ENCODE data around the gene PAK1.
A peak's percentile ranks its signal among the peaks of the same experiment; 100 is the strongest.
"Not testable (repeated sequence)": the region's sequence is repeated elsewhere in the genome, so short reads cannot be mapped to it uniquely, and the experiment has no call there.

The PAK1 gene

DNA sequence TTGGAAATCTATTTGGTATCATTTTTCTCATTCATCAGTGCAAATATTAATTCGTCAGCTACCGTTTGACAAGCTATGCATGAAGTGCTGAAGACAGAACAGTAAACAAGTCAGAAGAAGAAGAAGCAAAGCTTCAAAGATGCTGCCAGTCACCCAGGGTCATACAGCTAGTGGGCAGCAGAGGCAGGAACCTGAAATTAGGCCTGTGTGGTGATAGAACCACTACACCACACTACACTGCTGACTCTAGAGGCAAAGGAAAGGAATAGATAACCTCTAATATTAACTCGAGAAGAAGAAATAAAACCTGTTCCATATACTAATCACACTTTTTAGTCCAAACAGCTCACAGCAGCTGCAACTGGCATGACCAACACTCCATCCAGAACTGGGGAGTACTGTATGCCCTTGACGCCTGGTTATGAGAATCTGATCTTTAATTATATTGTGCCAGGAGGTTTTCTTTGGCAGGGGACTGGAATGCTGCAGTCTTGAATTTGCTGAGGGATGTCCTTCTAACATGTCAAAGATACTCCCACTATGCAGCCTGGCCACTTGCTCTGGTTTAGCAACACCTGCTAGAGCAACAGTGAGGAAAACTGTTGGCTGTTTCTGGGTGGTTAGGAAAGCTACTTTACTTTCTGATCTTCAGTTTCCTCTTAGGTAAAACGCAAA, 73.0 kb downstream of the PAK1 start:
- peak; percentile 25 for DNase-seq

DNA sequence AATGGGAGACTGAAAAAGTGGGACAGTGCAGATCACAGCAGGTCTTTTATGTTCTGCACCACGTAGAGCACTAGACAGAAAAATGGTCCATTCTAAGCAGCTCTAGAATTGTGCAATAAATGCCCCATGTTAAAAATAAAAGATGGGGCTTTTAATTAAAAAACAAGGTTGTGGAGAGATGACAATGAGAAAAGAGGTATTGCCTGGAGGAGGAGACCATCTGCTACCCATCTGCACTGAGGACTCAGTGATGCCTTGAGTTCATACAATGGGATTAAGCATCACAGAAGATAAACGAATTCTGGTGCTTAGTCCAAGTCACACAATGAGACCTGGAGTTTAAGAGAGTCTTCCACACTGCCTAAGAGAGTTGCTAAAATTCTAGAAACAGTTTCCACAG, 73.6 kb downstream of the PAK1 start:
- DNase-seq: peak; percentile 46

DNA sequence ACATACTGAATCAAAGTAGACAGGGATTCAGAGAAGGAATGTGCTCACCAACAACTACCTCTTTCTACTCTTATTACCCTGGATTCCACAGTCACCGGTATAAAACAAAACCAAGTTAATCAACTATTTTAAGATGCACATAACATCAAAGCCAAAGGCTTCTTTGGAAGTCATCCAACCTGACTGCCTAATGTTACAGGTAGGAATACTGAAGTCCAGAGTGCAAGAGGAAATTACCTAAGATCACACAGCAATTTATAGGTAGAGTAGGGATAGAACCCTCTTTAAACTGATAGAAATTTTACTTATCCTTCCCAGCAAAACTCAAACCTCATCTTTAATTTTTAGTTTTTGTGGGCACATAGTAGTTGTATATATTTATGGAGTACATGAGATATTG, 76.3 kb downstream of the PAK1 start:
- DNase-seq: no peak

DNA sequence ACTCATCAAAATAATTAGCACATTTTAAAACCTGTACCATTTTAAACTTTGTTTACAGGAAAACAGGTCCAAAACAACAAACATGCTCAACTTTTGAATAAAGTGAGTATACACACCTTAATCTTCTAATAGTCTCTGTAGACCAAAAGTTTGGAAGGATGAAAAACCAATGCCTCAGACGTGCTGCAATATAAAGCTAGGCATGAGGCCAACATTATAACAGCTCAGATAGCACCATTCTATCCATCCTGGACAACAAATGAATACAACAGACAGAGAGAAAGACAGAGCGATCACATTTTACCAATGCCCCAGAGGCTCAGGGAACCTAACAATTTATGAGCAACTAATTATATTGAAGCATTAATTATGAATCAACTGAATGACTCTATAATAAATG, 77.0 kb downstream of the PAK1 start:
- no peak for DNase-seq

DNA sequence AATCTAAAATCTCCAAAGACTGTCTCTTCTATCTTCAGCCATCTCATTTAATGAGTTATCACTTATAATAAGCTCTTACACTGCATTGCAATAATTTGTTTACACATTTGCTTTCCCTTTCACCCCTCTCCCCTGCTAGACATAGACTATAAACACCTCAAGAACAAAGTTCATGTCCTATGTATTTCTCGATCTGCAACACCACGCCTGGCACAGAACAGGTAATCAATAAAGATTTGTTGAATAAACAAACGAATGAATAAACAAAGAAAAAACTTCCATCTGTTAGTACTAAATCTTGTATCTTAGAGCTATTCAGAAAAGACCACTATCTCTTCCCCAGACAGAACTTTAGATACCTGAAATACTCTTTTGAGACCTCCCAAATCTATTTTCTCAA, 77.6 kb downstream of the PAK1 start:
- DNase-seq: no peak

DNA sequence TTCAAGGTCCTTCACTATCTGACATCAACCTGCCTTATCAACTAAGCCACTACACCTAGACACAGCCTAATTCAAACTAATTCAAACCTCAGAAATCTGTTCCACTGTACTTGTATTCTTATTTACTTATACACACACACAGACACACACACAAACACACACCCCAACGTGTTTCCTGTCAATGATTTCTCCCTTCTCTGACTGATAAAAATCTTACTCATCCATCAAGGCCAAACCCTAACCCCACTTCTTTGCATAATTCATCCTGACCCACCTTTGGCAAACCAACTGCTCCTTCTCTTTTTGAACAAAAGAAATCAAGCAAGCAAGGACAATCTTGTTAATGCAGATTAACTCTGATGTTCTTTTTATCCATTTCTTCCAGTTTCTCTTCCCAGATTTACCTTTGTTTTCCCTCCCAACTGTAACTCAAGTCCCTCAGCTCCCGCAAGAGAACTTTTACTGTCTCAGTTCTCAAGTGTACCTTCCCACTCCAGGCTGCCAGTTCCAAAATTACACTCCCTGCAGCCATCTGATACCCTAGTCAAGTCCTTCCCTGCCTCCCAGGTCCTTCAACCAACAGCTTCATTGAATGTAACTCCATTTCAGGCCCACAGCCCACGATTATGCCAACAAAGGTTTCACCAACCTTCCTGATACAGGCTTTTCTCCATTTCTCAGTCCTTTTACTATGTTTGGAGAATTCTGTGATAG, 78.3 kb downstream of the PAK1 start:
- DNase-seq: no peak

DNA sequence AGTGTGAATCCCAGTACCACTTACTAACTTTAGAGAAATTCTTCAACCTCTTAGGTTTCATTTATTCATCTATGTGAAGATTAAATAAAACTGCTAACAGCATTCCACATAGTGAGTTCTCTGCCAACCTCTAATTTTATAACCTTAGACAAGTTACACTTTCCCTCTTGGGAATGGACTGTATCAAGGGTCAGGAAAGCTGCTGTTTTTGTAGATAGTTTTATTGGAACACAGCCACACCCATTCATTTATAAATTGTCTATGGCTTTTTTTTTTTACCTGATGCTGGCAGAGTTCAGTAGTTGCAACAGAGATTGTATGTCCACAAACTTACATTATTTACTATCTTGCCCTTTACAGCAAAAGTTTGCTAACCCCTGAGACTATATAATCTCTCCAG, 81.1 kb downstream of the PAK1 start:
- no peak for DNase-seq

DNA sequence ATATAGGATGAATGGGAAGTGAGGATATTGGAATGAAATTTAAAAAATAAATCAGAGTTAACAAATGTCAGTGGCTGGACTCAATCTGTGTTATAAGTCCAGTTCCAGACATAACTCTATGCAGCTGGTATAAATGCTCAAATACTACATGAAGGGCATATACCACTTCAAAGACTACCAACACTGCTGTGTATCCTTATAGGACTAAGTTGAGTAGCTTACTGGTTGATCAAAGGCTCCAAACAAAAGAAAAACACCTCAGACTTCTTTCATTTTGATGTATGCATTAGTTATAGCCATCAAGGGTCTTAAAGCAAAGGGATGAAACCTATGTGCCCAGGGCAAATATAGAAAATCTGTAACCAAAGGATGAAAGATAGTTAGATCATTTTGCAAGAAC, 86.2 kb downstream of the PAK1 start:
- DNase-seq: no peak

DNA sequence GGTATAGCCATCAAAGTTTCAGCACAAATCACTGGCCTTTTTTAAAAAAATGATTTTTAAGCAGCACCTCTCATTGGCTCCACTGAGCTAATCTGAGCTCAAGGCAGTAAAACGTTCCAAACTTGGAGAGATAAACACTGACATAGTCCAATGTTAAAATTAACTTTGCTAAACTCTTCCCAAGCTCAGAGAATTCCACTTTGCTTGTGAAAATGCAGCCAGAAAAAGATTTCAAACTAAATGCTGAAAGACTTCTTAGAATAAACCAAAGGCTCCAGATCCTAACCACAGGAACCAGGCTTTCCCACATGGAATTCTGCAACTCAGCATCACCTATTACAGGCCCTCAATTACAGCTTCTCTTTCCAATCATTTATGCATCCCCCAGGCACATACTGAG, 87.7 kb downstream of the PAK1 start:
- DNase-seq: no peak

DNA sequence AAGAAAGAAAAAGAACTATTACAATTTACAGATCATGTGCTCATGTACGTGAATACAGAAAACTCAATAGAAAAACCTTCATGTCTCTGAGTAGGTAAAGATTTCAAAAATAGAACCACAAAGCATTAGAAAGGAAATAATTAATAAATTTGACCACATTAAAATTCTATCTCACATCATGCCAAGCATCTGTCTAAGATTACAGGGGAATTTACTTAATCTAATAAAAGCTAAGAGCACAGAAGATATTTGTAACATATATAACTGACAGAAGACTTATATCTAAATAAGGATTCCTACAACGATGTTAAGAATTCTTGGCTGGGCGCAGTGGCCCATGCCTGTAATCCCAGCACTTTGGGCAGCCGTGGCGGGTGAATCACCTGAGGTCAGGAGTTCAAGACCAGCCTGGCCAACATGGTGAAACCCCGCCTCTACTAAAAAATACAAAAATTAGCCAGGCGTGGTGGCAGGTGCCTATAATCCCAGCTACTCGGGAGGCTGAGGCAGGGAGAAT, 88.6 kb downstream of the PAK1 start:
- DNase-seq: not testable (repeated sequence)

DNA sequence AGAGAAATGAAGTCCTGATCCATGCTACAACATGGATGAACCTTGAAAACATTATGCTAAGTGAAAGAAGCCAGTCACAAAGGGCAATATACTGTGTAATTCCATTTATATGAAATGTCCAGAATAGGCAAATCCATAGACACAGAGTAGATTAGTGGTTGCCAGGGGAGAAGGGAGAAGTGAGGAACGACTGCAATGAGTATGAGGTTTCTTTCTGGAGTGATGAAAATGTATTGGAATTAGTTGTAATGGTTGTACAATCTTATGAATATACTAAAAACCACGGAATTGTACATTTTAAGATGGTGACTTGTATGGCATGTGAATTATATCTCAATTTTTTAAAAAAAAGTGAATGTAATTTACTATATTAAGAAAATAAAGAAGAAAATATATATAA, 89.3 kb downstream of the PAK1 start:
- no peak for DNase-seq

DNA sequence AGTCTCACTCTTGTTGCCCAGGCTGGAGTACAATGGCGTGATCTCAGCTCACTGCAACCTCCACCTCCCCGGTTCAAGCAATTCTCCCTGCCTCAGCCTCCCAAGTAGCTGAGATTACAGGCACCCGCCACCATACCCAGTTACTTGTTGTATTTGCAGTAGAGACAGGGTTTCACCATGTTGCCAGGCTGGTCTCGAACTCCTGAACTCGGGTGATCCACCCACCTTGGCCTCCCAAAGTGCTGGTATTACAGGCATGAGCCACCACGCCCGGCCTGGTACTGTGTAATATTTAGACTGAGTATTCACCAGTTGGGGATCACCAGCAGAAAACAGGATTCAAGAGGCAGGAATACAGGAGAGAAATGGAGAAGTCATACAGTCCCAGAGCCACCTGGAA, 90.5 kb downstream of the PAK1 start:
- not testable (repeated sequence) for DNase-seq

DNA sequence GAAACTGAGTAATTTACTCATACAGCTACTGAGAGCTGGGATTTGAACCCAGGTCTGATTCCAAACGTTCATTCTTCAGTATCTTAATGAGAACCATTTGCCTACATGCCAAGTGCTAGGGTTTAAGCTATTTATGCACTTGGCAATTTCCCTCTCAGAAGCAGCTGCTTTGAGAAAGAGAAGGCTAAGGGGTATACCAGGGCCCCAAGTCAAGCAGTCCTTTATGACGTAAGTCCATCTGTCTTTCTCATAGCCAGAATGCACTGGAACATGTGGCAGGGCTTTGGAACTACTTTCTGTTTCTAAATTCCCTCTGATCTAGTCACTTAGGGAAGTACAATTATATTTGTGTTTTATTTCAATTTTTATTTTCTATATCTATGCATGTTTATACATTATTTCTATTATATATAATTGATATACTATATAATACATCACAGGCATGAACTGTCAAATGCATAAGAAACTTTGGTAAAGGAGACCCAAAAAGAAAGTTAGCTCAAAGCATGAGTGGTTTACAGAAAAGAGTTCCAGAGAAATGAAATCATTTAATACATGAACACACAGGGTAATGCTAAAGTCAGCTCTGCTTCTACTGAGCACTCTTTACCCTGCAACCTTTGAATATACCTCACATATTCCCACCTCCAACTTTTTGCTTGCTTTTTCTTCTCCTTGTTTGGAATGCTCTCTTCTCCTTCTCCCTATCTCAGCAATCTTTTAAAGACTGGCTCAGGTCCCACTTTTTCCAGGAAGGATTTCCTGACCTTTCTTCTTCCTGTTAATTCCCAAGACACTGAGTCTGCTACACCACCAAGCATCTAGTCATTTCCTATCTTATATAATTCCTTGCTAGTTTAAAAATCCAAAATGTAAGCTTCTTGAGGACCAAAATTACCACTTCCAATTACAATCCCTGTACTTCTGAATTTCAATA, 91.9 kb downstream of the PAK1 start:
- DNase-seq: peak; percentile 91

DNA sequence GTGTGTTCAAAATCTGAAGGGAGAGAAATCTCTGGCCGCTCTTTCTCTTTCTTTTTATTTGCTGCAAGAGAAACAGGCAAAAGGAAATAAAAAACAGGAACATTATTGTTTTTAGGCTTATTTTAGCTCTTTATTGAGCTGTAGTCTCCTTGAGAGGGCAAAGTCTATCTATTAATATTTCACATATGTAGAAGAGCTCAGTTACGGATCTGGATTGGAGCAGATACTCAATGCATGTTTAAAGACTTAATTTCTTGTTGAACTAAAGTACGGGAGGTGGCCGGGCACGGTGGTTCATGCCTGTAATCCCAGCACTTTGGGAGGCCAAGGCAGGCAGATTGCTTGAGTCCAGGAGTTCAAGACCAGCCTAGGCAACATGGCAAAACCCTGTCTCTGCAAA, 94.0 kb downstream of the PAK1 start:
- no peak for DNase-seq

DNA sequence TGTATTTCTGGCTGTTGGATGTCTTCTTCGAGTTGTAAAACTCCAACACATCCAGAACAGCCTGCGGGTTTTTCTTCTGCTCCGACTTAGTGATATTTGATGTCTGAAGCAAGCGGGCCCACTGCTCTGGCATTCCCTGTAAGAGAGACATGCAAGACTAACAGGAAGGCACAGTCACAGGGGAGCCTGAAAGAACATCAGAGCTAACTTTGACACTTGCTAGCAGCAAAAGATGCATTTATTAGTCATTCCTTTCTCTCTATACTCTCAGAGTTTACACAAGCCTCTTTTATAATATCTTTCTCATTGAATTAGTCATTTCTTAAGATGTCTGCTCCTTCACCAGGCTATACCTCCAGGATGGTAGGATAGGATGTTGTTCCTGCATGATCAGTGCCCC, 94.6 kb downstream of the PAK1 start:
- no peak for DNase-seq

DNA sequence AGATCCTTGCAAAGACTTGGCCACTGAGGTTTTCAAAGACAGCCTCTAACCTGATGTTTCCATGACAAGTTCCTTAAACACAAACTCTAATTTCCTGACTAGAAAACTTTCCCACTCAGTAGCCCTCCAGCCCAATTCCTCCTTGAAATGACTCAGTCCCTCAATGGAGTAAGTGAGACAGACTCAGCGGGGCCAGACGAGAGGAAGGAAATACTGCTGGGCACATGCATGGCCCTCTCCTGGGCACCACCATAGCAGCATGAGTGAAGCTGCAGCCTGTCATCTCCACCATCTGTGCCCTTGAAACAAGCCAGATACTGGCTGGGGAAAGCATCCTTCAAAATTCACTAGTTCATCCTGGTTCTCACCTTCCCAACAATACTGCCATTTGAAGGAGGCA, 96.2 kb downstream of the PAK1 start:
- peak; percentile 21 for DNase-seq

DNA sequence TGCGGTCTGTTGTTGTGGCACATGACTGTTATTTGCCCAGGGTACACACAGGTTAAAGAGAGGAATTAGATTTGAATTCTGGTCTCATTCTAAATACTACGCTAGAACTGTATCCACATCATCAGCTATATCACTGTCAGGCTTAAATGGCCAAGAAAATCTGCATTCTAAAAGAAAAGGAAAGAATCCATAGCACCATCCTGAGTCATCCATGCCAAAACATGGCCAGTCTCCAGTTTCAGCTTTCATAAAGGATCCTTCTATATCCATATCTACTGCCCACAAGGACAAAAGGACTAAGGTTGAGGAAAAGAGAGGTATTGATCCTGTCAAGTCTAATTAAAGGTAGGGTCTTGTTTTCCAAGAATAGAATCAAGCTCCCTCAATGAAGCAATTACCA, 98.8 kb downstream of the PAK1 start:
- DNase-seq: no peak

DNA sequence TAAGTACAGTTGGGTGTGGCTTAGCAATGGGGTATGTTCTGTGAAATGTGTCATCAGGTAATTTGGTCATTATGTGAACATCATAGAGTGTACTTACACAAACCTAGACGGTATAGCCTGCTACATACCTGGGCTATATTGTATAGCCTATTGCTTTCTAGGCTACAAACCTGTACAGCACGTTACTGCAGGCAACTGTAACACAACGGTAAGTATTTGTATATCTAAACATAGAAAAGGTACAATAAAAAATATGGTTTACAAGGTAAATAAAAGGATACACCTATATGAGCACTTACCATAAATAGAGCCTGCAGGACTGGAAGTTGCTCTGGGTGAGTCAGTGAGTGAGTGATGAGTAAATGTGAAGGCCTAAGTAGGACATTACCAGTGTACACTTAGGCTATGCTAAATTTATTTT, 99.3 kb downstream of the PAK1 start:
- no peak for DNase-seq

DNA sequence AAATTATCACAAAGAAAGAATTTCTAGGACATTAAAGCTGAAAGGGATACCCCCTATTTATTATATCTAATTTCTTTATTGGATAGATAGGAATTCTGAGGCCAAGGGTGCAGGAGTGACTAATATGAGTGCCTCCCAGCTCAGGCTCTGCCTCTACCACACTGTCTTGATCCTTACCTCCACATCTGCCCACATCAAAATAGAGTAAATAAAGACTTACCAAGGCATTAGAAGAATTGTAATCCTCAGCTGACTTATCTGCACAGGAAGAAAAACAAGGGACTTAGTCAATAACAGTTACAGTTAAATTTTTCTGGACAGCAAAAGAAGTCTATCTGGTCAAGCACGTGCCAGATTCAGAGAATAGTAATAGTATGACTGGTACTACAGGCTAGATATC, 99.8 kb downstream of the PAK1 start:
- DNase-seq: no peak

DNA sequence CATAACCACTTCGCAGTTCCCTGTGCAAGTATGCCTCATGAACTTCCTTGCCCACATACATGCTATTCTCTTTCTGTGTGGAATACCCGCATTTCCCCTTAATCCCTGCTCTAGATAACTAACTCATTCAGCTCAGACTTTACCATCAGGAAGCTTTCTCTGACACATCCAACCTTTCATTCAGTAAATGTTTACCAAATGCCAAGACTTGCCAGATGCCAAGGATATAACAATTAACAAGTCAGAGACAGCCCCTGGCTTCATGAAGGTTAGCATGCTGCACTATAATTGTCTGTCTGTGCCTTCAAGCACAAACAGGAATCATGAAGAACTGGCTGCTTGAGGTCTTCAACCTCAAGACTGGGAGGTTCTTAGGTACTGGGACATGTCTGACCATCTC, 101.2 kb downstream of the PAK1 start:
- DNase-seq: peak; percentile 39

DNA sequence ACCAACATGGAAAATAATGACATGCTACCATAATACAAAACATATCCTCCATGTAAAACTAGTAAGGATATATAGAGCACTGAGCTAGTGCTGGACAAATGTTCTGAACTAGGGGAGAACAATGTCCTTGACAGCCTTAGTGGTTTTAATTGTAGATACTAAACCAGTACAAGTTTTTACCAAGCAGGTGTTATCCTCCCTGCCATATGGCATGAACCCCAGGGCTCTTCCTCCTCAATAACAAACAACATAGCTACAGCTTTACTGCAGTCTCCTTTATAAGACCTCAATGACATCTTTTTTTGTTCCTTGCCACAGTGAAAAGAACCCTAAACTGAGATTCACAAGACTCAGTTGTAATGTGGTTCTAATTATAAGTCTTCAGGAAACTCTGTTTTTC, 102.2 kb downstream of the PAK1 start:
- DNase-seq: peak; percentile 15

DNA sequence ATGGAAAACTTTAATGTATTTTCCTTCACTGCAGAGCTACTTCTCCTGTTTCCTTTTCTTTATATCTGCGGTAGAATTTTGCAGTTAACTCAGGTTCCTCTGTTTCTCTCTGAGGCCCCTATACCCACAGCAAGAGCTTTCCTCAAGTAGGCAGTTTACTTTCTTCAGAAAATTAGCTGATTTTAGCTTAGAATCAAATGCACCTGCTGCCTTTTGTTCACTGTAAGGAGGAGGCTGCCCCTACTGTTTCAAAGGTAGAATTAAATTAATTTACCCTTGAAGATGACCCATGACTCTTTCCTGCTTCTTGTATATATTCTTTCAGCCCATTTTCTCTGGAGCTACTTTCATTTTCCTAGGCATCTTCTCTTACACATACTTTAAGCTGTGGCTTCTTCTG, 103.7 kb downstream of the PAK1 start:
- DNase-seq: no peak

DNA sequence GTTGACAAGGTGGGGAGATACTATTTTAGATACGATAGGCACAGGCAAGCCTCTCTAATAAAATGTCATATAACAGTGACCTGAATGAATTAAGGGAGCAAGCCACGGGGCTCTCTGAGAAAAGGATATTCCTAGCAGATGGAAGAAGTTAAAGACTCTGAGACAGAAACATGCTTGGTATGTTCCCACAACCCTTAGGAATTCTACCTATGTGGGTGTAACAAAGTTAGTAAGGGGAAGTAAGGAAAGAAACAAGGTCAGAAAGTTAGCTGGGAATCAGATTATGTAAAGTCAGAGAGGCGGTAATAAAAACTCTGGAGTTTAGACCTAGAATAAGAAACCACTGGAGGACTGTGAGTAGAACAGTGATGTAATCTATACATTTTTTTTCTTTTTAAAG, 112.7 kb downstream of the PAK1 start:
- DNase-seq: no peak

DNA sequence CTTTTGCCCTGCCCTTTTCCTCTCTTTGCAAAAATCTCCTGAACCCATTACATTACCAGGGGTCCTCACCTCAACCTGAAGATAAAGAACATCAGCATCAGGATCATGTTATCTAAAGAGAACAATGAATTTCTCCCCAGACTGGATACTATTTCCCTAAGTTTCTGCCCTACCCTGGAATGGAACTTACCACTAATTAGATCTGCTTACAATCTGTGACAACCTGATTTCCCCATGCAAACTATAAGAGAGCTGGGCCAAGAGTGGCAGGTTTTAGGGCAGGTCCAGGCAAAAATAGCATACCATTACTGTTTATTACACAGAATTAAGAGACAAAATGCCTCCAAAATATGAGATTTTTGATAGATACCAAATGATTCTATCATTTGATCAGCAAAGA, 114.4 kb downstream of the PAK1 start:
- no peak for DNase-seq
